Neural cell (in vitro differentiated cells): ENCODE results near the gene MTRF1L. TPM values are rescaled to one million over a fixed set of nuclear protein-coding genes. Genes with fewer than 3 reads are reported as not detected.

Source experiments
- H2AFZ ChIP-seq: fragments of 200-600, 300-800 bp; sonication (generic), shearing (Covaris generic); 2 replicates; pipeline ENCODE4 v1.6.0; 2014; ENCODE audit warnings: low read depth, mild to moderate bottlenecking, antibody characterized with exemption, low read length, moderate library complexity
- H3F3A ChIP-seq: fragments of 200-600 bp; shearing (Covaris generic); 2 replicates; pipeline ENCODE4 v1.6.1; 2016; ENCODE audit warnings: mild to moderate bottlenecking, moderate library complexity, mixed read lengths, antibody characterized with exemption, low read length; ENCODE audit not compliant: insufficient read depth, poor library complexity, severe bottlenecking
- H3K27ac ChIP-seq: fragments of 200-600, 300-800 bp; sonication (generic), shearing (Covaris generic); 2 replicates; pipeline ENCODE4 v1.5.1; 2014; ENCODE audit warnings: mild to moderate bottlenecking, low read length, moderate library complexity
- H3K27me3 ChIP-seq: fragments of 300-800, 200-600 bp; sonication (generic), shearing (Covaris generic); 2 replicates; pipeline ENCODE4 v1.6.0; 2014; ENCODE audit warnings: mild to moderate bottlenecking, low read depth, low read length, moderate library complexity; ENCODE audit not compliant: insufficient read depth
- H3K36me3 ChIP-seq: fragments of 300-800, 200-600 bp; sonication (generic), shearing (Covaris generic); 2 replicates; pipeline ENCODE4 v1.5.1; 2014; ENCODE audit warnings: mild to moderate bottlenecking, antibody characterized with exemption, low read length, moderate library complexity; ENCODE audit not compliant: insufficient read depth
- H3K4me2 ChIP-seq: fragments of 300-800, 200-600 bp; sonication (generic), shearing (Covaris generic); 2 replicates; pipeline ENCODE4 v1.6.0; 2014; ENCODE audit warnings: mild to moderate bottlenecking, low read length
- H3K4me3 ChIP-seq: fragments of 300-800, 200-600 bp; sonication (generic), shearing (Covaris generic); 2 replicates; pipeline ENCODE4 v1.5.1; 2014; ENCODE audit warnings: mild to moderate bottlenecking, low read length, moderate library complexity
- H3K79me2 ChIP-seq: fragments of 200-600 bp; shearing (Covaris generic); replicated peaks from 2 replicates; pipeline ENCODE4 v1.6.0; 2014; ENCODE audit warnings: mild to moderate bottlenecking, low read length, moderate library complexity; ENCODE audit not compliant: insufficient read depth
- H3K9ac ChIP-seq: fragments of 300-800, 200-600 bp; sonication (generic), shearing (Covaris generic); 2 replicates; pipeline ENCODE4 v1.6.1; 2016; ENCODE audit warnings: mild to moderate bottlenecking, low read length, mixed read lengths
- H3K9me2 ChIP-seq: fragments of 200-600 bp; shearing (Covaris generic); 2 replicates; pipeline ENCODE4 v1.6.1; 2016; ENCODE audit warnings: mild to moderate bottlenecking, low read length, mixed read lengths; ENCODE audit not compliant: insufficient read depth
- H3K9me3 ChIP-seq: fragments of 200-600, 300-800 bp; sonication (generic), shearing (Covaris generic); 2 replicates; pipeline ENCODE4 v1.6.1; 2016; ENCODE audit warnings: mild to moderate bottlenecking, mixed run types, low read length, moderate library complexity, mixed read lengths
- H4K20me1 ChIP-seq: fragments of 200-600 bp; shearing (Covaris generic); 2 replicates; pipeline ENCODE4 v1.6.1; 2016; ENCODE audit warnings: mild to moderate bottlenecking, mixed run types; ENCODE audit not compliant: insufficient read depth
- EP300 ChIP-seq: fragments of 450-650 bp; conservative IDR thresholded peaks from 2 replicates; pipeline ENCODE4 v1.6.1; 2014; ENCODE audit warnings: antibody characterized with exemption, mild to moderate bottlenecking, moderate library complexity; ENCODE audit not compliant: poor library complexity, severe bottlenecking
- EZH2 ChIP-seq: fragments of 200-600, 300-800 bp; shearing (Covaris generic), sonication (generic); IDR thresholded peaks from 2 replicates; pipeline ENCODE4 v1.6.1; 2014; ENCODE audit warnings: antibody characterized with exemption, low read length, borderline replicate concordance, mild to moderate bottlenecking; ENCODE audit not compliant: insufficient read depth, poor library complexity, severe bottlenecking
- MXI1 ChIP-seq: fragments of 450-650 bp; conservative IDR thresholded peaks from 2 replicates; pipeline ENCODE4 v1.6.1; 2014; ENCODE audit warnings: antibody characterized with exemption, mild to moderate bottlenecking; ENCODE audit not compliant: poor library complexity, severe bottlenecking
- POLR2AphosphoS5 ChIP-seq: IDR thresholded peaks from 2 replicates; pipeline ENCODE4 v1.6.1; 2012
- RAD21 ChIP-seq: fragments of 450-650 bp; conservative IDR thresholded peaks from 2 replicates; pipeline ENCODE4 v1.6.1; 2014; ENCODE audit warnings: antibody characterized with exemption, mild to moderate bottlenecking, moderate library complexity
- SMC3 ChIP-seq: fragments of 450-650 bp; conservative IDR thresholded peaks from 2 replicates; pipeline ENCODE4 v1.6.1; 2014; ENCODE audit warnings: antibody characterized with exemption, mild to moderate bottlenecking, moderate library complexity; ENCODE audit not compliant: poor library complexity
- TAF1 ChIP-seq: IDR thresholded peaks from 2 replicates; pipeline ENCODE4 v1.6.1; 2012; ENCODE audit warnings: low read depth
- polyA plus RNA-seq: library from polyadenylated mRNA; depleted of rRNA; stranded (reverse); fragments of >200 nt; gene quantifications from 2 replicates; pipeline ENCODE4 v1.2.3, GENCODE V29; 2014
- TF ChIP-seq, protein P1 (sequence below): IDR thresholded peaks from 2 replicates; pipeline ENCODE4 v1.6.1; 2012; ENCODE audit warnings: borderline replicate concordance
- TF ChIP-seq, protein P2 (sequence below): fragments of 450-650 bp; IDR thresholded peaks from 2 replicates; pipeline ENCODE4 v1.5.1; 2014; ENCODE audit warnings: antibody characterized with exemption, mild to moderate bottlenecking, moderate library complexity; ENCODE audit not compliant: poor library complexity, severe bottlenecking

MTRF1L gene
- polyA plus RNA-seq, 1 donor from 2014 or later: 14.0 TPM

DNA sequence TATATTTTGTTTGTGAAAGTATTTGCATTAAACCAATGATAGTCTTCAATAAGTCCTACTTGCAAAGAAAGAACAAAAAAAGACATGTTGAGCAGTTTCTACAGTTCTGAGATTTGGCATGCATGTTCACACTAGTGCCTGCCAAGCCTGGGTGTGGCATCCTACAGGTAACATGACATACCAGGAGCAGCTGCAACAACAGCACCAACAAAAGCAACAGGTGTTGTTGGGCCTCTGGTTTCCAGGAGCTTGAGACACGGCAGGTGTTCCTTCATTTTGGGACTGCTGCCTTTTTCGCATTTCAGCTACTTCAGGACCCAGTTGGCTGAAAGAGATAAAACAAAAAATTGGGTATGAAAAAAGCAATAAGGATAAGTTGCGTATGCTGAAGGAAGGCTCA lies 41.2 kb upstream of the MTRF1L start:
- Histone ChIP-seq H2AFZ (no peak overlapping the region), H3K36me3 (peaks cover 15% of the 10 kb centered on the region), H3F3A (peaks cover 3% of the 10 kb centered on the region), H3K9me2 (no peaks in the 10 kb centered on the region), H3K4me2 (no peak overlapping the region), H3K27ac (no peak overlapping the region), H3K4me3 (no peak overlapping the region), H3K27me3 (no peaks in the 10 kb centered on the region), H3K9me3 (no peaks in the 10 kb centered on the region), H3K9ac (no peak overlapping the region), H3K79me2 (no peaks in the 10 kb centered on the region), H4K20me1 (no peaks in the 10 kb centered on the region)
- TF ChIP-seq RAD21 (no peak), SMC3 (no peak), TAF1 (no peak), MXI1 (no peak), POLR2AphosphoS5 (no peak), EZH2 (no peak), EP300 (no peak)
- TF ChIP-seq, protein P1, sequence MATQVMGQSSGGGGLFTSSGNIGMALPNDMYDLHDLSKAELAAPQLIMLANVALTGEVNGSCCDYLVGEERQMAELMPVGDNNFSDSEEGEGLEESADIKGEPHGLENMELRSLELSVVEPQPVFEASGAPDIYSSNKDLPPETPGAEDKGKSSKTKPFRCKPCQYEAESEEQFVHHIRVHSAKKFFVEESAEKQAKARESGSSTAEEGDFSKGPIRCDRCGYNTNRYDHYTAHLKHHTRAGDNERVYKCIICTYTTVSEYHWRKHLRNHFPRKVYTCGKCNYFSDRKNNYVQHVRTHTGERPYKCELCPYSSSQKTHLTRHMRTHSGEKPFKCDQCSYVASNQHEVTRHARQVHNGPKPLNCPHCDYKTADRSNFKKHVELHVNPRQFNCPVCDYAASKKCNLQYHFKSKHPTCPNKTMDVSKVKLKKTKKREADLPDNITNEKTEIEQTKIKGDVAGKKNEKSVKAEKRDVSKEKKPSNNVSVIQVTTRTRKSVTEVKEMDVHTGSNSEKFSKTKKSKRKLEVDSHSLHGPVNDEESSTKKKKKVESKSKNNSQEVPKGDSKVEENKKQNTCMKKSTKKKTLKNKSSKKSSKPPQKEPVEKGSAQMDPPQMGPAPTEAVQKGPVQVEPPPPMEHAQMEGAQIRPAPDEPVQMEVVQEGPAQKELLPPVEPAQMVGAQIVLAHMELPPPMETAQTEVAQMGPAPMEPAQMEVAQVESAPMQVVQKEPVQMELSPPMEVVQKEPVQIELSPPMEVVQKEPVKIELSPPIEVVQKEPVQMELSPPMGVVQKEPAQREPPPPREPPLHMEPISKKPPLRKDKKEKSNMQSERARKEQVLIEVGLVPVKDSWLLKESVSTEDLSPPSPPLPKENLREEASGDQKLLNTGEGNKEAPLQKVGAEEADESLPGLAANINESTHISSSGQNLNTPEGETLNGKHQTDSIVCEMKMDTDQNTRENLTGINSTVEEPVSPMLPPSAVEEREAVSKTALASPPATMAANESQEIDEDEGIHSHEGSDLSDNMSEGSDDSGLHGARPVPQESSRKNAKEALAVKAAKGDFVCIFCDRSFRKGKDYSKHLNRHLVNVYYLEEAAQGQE: no peak
- TF ChIP-seq, protein P2, sequence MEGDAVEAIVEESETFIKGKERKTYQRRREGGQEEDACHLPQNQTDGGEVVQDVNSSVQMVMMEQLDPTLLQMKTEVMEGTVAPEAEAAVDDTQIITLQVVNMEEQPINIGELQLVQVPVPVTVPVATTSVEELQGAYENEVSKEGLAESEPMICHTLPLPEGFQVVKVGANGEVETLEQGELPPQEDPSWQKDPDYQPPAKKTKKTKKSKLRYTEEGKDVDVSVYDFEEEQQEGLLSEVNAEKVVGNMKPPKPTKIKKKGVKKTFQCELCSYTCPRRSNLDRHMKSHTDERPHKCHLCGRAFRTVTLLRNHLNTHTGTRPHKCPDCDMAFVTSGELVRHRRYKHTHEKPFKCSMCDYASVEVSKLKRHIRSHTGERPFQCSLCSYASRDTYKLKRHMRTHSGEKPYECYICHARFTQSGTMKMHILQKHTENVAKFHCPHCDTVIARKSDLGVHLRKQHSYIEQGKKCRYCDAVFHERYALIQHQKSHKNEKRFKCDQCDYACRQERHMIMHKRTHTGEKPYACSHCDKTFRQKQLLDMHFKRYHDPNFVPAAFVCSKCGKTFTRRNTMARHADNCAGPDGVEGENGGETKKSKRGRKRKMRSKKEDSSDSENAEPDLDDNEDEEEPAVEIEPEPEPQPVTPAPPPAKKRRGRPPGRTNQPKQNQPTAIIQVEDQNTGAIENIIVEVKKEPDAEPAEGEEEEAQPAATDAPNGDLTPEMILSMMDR: no peak

DNA sequence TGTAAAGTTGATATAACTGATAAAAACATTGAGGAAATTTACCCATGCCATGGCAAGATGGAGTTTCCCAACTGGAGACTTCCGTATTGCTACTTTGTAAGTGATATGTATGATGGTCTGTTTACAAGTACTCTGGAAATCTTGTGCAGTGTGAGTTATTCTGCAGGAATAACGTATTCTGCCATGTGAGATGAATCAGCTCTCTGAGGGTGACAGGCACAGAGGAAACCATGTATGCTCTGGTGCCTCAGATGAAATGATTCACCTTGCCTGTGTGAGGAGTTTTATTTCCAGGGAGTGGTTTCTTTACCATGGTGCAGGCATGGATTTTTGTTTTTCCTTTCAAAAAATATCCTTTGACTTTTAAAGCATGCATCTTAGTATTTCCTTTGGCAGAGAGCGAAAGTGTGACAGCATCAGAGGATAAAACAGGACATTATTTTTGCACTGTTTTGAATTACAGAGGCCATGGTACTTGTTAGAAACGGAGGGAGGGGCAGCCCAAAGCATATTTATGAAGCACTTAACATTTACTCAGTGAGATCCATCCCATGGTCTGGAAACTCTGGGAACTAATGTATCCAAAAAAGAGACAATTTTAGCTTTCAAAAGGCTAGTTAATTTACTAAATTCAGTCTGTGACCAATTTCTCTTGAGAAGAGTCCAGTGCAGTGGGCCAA lies 36.0 kb upstream of the MTRF1L start:
- Histone ChIP-seq H3K4me2 (no peak overlapping the region), H2AFZ (no peak overlapping the region), H3K79me2 (no peaks in the 10 kb centered on the region), H4K20me1 (no peaks in the 10 kb centered on the region), H3K9me2 (no peaks in the 10 kb centered on the region), H3K9me3 (no peaks in the 10 kb centered on the region), H3F3A (no peaks in the 10 kb centered on the region), H3K9ac (no peak overlapping the region), H3K27ac (no peak overlapping the region), H3K27me3 (no peaks in the 10 kb centered on the region), H3K4me3 (no peak overlapping the region), H3K36me3 (peaks cover 15% of the 10 kb centered on the region)
- no peak for TF ChIP-seq MXI1
- no peak for TF ChIP-seq POLR2AphosphoS5

DNA sequence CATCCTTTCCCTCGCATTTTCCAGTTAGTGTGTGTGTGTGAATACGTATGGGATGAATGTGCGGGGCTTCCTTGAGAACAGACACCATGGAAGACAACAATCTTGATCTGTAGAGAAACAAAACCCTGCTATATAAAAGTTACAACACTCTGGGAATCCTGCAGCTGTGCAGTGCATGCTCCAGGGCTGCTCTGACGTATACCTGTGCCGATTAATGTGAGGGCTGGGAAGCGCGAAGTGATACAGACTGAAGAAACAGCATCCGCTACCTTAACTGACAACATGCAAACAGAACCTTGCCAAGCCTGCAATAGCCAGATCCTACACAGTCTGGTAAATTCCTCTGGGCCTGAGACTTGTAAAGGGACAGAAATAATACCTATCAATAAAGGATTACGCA lies 31.6 kb upstream of the MTRF1L start:
- no peak overlapping the region for H2AFZ ChIP-seq
- no peaks in the 10 kb centered on the region for H3K27me3 ChIP-seq
- H3K27ac ChIP-seq: no peak overlapping the region
- no peaks in the 10 kb centered on the region for H3K79me2 ChIP-seq
- H3K4me2 ChIP-seq: no peak overlapping the region
- no peak overlapping the region for H3K4me3 ChIP-seq
- H3K9me3 ChIP-seq: no peaks in the 10 kb centered on the region
- no peak for TF ChIP-seq RAD21
- no peak for TF ChIP-seq POLR2AphosphoS5
- TF ChIP-seq TAF1: no peak
- no peak overlapping the region for H3K9ac ChIP-seq
- no peaks in the 10 kb centered on the region for H3K36me3 ChIP-seq
- H3K9me2 ChIP-seq: no peaks in the 10 kb centered on the region
- H3F3A ChIP-seq: no peaks in the 10 kb centered on the region
- no peaks in the 10 kb centered on the region for H4K20me1 ChIP-seq
